ENCODE data around the gene RRBP1. TPM values are rescaled to one million over a fixed set of nuclear protein-coding genes. Genes with fewer than 3 reads are reported as not detected.

Gene RRBP1
- total RNA-seq, 1 donor from 2014 or later: 73.1 TPM

- no peak overlapping the region for H3K4me3 ChIP-seq (ENCODE audit: low read depth, low read length)
- no peak for TF ChIP-seq CTCF (conservative IDR thresholded peaks at IDR 0.05; ENCODE audit: low read depth, low read length)
- no peak for DNase-seq (ENCODE audit: low read depth)
Measured at GRCh38 chr20:17635332-17636244, 46.5 kb downstream of the RRBP1 start.

GRCh38 chr20:17634661-17635331 is 47.2 kb downstream of the RRBP1 start:
- DNase-seq (ENCODE audit: low read depth): no peak
- no peak overlapping the region for H3K4me3 ChIP-seq (ENCODE audit: low read depth, low read length)
- TF ChIP-seq CTCF (conservative IDR thresholded peaks at IDR 0.05; ENCODE audit: low read depth, low read length): no peak

GRCh38 chr20:17633850-17634500 is 48.1 kb downstream of the RRBP1 start:
- DNase-seq (ENCODE audit: low read depth): no peak
- no peak for TF ChIP-seq CTCF (conservative IDR thresholded peaks at IDR 0.05; ENCODE audit: low read depth, low read length)
- H3K4me3 ChIP-seq (ENCODE audit: low read depth, low read length): no peak overlapping the region

- no peak for DNase-seq (ENCODE audit: low read depth)
- TF ChIP-seq CTCF (conservative IDR thresholded peaks at IDR 0.05; ENCODE audit: low read depth, low read length): no peak
- no peak overlapping the region for H3K4me3 ChIP-seq (ENCODE audit: low read depth, low read length)
Measured at GRCh38 chr20:17633221-17633849, 48.7 kb downstream of the RRBP1 start.

- no peak overlapping the region for H3K4me3 ChIP-seq (ENCODE audit: low read depth, low read length)
- TF ChIP-seq CTCF (conservative IDR thresholded peaks at IDR 0.05; ENCODE audit: low read depth, low read length): no peak
- DNase-seq (ENCODE audit: low read depth): no peak
Measured at GRCh38 chr20:17631576-17632319, 50.3 kb downstream of the RRBP1 start.

- no peak overlapping the region for H3K4me3 ChIP-seq (ENCODE audit: low read depth, low read length)
- DNase-seq (ENCODE audit: low read depth): no peak
- no peak for TF ChIP-seq CTCF (conservative IDR thresholded peaks at IDR 0.05; ENCODE audit: low read depth, low read length)
Measured at GRCh38 chr20:17630806-17631195, 51.2 kb downstream of the RRBP1 start.

Data from epithelial cell of proximal tubule (primary cell).